Measurements from ENCODE around the gene NOC2L.

DNA sequence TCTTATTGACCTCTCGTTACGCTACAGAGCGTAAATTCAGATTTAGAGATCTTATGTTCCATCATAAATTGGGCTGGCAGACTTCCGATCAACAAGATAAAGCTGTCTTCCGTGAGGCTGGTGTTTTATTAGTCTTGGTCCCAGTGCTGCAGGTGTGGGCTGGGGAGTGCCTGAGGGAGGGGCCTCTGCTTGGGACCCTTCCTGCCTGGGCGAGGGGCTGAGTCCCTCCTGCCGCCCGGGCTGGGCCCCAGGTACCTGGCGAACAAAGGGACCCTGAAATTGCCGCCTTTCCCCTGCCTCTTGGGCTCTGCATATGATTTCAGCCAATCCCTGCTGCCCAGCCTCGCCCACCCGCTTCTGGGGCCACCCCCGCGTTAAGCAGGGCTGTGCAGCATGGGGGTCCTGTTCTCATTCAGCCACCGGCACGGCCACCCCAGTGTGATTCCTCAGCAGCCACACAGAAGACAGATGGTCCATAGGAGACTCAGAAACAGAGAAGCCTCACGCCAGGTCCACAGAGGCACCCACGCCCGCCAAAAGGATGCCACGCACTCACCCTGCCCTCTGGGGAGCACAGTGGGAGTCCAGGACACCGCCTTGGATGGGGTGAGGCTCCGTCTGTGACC is 41.5 kb downstream of the NOC2L start:
- TF ChIP-seq, protein P1, sequence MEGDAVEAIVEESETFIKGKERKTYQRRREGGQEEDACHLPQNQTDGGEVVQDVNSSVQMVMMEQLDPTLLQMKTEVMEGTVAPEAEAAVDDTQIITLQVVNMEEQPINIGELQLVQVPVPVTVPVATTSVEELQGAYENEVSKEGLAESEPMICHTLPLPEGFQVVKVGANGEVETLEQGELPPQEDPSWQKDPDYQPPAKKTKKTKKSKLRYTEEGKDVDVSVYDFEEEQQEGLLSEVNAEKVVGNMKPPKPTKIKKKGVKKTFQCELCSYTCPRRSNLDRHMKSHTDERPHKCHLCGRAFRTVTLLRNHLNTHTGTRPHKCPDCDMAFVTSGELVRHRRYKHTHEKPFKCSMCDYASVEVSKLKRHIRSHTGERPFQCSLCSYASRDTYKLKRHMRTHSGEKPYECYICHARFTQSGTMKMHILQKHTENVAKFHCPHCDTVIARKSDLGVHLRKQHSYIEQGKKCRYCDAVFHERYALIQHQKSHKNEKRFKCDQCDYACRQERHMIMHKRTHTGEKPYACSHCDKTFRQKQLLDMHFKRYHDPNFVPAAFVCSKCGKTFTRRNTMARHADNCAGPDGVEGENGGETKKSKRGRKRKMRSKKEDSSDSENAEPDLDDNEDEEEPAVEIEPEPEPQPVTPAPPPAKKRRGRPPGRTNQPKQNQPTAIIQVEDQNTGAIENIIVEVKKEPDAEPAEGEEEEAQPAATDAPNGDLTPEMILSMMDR (IDR thresholded peaks at IDR 0.05), result no peak
- no peak for TF ChIP-seq POLR2A (IDR thresholded peaks at IDR 0.05)

Data from thyroid gland (tissue), 4 donors.